Raji (cell line): ENCODE data around the gene NPC1L1.

Source experiments
- POLR2A ChIP-seq: IDR thresholded peaks from 2 replicates; pipeline ENCODE4 v1.6.1; 2011; ENCODE audit warnings: low read depth, low read length, control low read depth; ENCODE audit not compliant: insufficient read depth

The NPC1L1 gene

DNA sequence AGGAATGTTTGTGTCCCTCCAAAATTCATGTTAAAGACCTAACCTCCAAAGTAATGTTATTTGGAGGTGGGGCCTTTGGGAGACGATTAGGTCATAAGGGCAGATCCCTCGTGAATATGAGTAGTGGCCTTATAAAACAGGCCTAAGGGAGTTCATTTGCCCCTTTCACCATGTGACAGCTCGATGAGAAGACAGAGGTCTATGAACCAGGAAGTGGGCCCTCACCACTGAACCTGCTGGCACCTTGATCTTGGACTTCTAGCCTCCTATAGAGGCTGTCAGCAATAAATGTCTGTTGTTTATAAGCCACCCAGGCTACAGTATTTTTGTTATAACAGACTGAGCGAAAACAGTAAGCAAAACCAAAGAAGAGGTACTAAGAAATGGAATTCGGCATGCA is 64.8 kb downstream of the NPC1L1 start:
- no peak for TF ChIP-seq POLR2A

DNA sequence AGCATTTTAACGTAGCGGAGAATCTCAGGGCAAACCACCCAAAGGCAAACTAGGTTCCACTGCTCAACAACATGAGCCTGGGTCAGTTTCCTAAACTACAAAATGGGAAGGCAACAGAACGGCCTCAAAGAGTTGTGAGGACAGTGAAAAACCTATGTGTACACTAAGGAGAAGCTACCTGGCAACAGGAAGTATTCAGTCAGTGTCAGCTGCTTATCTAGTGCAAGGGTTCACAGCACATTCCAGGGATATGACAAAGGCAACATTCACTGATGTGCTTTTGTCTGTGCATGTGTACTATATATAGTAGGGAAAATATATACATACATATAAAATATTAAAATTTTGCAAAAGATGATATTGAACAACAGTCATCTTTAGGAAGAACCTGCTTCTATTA is 67.8 kb downstream of the NPC1L1 start:
- no peak for TF ChIP-seq POLR2A

DNA sequence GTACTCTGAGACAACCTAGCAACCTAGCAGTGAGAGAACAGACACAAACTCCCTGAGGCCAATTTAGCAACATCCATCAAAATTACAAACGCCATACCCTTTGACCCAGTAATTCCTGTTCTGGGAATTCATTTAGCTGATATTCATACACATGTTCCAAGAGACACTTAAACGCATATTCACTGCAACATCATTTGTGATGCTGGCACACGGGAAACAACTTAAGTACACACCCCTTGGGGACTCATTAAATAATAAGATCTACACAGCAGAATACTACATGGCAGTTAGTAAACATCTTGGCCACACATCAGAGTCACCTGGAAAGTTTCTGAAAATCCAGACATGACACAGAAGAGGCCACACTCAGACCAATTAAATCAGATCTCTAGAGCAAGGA is 68.3 kb downstream of the NPC1L1 start:
- no peak for TF ChIP-seq POLR2A

DNA sequence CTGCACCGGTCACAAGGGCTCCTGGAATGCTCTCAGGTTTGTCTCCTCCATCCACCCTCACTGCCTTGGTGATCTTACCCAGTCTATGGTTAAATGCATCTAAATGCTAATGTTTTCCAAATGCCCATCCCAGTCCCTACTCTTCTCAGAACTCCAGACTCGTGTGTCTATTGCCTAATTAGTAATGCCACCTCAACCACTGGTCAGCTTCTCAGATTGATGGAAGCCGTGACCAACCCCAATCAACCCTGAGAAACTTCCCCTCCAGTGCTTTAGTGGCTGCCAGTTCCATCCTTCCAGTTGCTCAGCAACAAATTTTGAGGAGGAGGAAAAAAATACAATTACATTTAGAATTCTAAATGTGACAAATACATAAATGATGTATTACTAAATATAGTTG is 69.3 kb downstream of the NPC1L1 start:
- TF ChIP-seq POLR2A, result no peak

DNA sequence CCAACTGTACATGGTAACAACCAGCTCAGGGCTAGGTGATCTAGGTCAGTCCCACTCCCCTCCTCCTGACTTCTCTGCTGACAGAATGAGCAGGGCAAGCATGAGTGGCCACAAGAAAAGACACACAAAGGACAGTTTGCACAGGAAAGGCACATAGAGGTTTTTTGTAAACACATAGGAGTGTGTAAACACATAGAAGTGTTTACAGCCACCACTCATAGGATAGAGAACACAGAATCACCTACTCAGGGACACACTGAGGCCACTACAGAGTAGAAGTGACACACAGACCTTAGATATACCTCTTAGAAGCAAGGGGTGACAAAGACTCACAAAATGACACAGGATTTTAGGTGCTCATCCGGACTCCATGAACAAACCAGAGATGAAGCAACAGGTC is 69.7 kb downstream of the NPC1L1 start:
- TF ChIP-seq POLR2A, result no peak

DNA sequence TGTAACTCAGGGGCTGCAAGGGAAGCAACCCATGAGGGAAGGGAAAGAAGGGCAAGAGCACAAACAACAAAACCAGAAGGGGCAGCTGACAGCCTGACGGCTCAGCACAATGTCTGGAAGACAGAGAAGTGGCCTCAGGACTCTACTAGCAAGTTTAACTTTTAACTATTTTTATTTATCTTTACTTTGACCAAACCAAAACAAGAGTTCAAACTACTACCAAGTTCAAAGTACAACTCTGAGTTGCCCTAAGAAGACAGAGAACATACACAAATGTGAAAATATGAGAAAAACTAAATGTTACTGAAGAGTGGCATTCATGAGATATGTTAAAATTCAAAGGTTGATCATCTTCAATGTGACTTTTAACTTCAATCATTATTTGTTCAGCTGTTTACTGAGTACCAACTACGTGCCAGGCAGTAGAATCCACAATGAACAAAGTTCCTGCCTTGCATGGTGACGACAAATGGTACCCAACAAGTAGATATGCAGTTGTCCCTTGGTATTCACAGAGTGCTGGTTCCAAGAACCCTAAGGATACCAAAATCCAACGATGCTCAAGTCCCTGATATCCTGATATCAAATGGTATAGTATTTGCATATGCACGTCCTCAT is 70.4 kb downstream of the NPC1L1 start:
- TF ChIP-seq POLR2A, result no peak

DNA sequence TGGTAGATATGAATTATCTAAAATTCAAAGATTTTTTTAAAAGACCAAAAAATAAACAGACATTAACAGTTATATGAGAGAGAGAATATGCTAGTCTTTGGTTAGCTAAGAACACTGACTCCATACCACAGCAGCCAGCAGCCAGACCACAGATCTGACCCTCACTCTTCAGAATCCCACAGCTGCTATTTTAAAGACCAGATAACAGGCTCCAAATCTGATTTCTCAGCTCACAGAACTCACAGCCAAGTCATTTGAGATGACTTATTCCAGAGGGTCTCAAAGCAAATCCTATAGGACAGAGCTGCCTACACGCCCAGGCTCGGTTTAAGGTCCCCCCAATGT is 71.0 kb downstream of the NPC1L1 start:
- no peak for TF ChIP-seq POLR2A

DNA sequence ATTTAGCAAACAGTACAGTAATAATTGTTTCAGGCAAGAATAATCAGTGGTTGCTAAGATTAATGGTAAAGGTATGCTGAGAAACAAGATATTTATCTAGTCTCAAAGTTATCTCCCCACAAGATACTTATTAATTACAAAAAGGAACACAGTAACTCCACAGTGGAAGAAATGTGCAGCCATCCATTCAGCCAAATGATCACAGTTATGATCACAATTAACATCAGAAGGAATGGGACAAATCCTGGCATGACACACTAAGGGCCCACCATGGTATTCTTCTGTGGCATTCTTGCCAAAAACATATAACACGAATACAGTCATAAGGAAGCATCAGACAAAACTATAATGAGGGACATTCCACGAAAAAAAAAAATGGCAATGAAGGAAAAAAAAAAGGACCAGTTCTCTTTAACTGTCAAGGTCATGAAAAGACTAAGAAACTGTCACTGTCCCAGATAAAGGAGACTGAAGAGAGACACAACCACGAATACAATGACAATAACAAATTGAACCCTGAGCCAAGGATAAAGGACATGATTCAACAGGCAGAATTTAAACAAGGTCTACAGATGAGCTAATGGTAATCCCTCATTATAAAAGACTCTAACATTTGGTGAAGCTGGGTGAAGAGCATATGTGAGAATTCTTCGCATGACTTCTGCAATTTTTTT is 71.5 kb downstream of the NPC1L1 start:
- TF ChIP-seq POLR2A, result no peak

DNA sequence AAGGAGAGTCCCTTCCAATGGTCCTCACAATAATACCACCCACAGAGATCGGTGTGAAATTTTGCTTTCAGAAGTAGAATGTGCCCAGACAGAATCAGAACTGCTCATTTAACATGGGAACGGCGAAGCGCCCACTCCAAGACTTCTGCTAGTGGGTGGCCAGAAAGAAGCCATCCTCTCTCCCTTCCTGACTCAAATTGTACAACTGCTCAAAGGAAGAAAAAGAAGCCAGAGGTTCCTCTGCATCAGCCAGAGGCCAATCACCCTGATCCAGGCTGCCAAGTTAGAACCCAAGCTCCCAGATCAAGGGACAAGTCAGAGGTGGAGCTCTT is 73.9 kb downstream of the NPC1L1 start:
- no peak for TF ChIP-seq POLR2A

DNA sequence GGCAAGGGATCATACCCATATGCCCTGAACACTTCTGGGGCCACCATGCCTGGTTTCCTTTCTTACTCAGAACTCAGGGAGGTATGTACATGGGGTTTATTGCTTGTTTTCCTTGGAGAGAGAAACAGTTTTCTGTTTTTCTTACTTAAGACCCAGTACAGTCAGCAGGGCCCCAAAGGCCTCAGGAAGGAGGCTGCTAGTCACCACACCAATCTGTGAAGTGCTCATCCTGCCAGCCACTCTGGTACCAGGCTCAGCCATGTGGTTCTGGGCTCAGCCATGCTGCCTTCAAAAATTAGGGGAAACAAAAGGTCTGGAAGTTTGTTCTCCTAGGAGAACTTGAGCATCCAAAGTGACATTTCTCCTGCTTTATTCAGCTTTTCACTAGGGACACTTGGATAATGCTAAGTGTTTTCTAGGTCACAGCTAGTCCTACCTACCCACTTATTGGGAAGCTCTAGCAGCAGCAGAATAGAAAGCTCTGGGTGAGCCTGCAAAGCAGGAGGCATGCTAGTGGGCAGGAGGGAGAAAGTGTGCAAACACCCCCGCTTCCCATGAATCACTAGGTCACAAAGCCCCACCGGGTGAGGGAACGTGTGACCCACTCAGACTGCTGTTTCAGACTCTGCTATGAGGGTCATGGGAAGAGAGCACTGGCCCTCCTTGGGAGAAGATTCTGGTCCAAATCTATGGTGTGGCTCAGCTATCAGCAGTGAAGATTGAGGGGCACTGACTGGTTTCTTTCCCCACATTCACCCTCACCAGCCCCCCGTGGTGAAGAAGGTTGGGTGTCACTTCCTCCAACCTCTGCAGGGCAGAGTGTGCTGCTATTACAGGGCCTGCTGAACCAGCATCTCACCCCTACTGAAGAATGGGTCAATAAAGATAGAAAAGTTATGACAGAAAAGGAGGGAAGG is 74.6 kb downstream of the NPC1L1 start:
- TF ChIP-seq POLR2A, result no peak

DNA sequence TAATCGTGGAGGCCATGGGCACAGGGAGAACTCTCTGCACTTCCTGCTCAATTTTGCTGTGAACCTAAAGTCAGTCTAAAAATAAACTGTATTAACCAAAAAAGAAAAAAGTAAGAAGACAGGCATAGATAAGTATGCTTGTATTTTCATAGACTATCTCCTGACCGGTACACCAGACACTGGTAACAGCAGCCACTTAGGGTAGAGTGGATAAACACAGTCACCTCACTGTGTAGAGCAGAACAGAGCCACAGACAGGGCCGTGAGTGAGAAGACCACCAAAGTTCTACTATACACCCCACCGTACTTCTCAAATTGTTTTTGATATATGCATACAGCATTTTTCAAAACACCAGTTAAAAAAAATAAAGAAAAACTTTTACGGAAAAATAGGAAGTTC is 75.6 kb downstream of the NPC1L1 start:
- no peak for TF ChIP-seq POLR2A

DNA sequence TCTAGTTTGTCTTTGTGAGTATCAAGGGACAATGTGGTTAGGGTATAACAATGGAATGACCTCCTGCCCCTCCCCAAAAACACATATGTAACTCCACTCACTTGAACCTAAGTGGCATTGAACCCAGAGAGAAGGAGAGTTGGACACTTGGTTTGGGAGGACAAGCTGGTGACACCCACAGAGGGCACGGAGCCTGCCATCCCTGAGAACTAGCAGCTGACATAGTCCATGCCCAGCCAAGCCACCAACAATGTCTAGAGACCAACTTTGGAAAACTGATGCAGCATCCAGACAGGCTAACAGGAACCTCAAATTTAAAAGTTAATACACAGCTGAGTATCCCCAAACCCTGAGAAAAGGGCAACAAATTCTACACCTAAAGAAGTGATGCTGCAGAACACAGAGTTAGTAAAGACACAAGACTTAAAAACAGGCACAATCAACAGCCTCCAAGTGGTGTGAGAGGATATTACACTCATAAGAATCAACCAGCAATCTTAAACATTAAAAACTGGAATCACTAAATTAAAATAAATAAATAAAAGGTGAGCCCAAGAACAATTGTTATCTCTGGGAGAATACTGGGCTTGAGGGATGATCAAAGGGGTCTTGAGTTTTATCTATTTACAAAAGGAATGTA is 77.8 kb downstream of the NPC1L1 start:
- TF ChIP-seq POLR2A, result no peak
